NCI-H1694 (cell line): ENCODE results near the gene CBL.

Experiments
- DNase-seq: peaks from one replicate; lab custom pipeline; 2025; lab: John Stamatoyannopoulos, UW

The CBL gene

DNA sequence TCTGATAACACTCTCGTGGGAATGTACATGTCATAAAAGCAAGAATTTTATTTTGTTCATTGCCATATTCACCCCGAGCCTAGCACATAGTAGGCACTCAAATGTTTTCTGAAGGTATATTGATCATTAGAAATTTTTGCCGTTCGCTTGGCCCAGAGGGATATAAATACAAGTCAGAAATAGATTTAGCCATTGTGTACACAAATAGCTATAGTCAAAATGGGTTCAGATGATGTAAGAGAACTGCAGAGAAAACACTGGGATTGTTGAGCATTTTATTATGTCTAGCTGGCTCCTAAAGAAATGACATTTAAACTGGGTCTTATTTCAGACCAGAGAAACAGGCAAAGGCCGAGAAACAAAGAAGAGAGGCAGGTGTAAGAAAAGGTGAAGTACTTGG is 61.5 kb downstream of the CBL start:
- DNase-seq: no peak

DNA sequence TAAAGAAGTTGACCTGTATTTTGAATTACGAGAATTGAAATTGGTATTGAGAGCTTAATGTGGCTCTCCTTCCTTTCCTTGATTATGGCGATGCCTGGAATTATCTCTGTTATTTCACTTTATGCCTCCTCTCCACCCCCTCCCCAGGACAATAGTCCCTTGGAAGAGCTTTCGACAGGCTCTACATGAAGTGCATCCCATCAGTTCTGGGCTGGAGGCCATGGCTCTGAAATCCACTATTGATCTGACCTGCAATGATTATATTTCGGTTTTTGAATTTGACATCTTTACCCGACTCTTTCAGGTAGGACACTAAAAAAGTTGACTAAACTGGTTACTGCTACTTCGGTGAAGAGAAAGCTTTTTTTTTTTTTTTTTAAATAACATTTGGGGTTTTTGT is 67.6 kb downstream of the CBL start:
- no peak for DNase-seq

DNA sequence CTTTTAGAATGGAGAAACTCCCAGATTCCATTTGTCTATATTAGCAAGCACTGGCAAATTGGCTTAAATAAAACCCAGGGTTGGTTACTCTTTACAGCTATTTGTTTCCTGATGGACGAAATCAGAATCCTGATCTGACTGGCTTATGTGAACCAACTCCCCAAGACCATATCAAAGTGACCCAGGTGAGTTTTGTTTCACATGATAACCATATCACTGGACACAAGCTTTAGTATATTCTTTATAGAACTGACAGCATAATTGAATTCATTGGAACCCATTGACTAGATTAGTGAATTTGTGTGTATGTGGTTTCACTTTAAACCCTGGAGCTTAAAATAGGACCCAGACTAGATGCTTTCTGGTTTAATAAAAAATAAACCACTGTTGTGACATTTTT is 71.5 kb downstream of the CBL start:
- DNase-seq: no peak

DNA sequence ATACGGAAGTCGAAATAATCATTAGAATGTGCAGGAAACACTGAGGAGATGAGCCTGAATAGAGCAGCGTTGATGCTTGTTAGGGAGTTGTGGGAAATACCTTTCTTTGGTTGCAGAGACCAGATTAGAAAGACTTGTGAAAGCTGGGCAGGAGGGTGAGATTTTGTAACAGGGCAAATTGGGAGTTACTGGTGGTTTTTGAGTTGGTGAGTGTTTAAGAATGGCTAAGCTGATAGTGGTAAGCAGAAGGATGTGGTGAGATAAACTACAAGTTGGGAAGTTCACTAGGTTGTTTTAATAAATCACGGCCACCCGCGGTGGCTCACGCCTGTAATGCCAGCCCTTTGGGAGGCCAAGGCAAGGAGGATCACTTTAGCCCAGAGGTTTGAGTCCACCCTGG is 76.4 kb downstream of the CBL start:
- no peak for DNase-seq

DNA sequence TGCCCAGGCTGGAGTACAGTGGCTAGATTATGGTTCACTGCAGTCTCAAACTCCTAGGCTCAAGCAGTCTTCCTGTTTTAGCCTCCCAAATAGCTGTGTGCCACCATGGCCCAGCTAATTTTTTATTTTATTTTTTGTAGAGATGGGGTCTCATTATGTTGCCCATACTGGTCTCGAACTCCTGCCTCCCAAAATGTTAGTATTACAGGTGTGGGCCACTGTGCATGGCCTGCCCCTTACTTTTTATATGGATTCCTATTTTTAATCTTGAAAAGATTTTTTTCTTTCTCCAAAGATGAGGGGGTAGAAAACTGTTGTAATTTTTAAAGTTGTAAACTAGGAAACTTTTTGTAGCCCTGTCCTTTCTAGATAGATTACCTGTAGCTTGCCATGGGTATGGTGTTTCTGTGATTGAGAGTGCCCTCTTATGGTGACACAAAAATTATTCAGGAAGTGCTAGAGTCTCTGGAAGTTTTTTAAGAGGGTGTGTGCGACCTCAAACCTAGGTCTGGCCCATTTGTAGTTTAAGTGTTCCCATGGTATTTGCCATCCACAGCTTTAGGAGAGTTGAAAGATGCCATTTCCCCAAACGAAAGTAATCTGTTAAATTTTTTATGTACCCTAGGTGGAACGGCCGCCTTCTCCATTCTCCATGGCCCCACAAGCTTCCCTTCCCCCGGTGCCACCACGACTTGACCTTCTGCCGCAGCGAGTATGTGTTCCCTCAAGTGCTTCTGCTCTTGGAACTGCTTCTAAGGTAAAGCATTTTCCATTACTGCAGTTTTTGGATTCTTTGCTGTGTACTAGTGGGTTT is 78.4 kb downstream of the CBL start:
- no peak for DNase-seq

- DNase-seq: no peak
Measured at GRCh38 chr11:119285431-119285830, 79.3 kb downstream of the CBL start.

- no peak for DNase-seq
Measured at GRCh38 chr11:119288219-119288618, 82.1 kb downstream of the CBL start.

- no peak for DNase-seq
Measured at GRCh38 chr11:119290894-119291497, 84.9 kb downstream of the CBL start.

DNA sequence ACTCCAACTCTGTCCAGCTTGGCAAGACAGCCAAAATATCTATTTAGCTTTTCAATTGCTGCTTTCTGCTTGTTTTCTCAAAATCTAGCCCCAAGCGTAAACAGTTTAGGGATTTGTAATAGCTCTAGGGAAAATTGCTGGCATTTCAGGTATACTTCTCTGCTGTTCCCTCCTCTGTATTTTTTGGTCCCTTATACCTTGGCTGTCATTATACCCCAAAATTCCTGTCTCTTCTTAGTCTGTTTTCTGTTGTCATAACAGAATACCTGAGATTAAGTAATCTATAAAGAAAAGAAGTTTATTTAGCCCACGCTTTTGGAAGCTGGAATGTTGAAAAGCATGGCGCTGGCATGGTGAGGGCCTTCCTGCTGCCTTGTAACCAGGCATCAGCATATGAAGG is 87.3 kb downstream of the CBL start:
- DNase-seq: no peak

- no peak for DNase-seq
Measured at GRCh38 chr11:119295178-119295577, 89.0 kb downstream of the CBL start.

DNA sequence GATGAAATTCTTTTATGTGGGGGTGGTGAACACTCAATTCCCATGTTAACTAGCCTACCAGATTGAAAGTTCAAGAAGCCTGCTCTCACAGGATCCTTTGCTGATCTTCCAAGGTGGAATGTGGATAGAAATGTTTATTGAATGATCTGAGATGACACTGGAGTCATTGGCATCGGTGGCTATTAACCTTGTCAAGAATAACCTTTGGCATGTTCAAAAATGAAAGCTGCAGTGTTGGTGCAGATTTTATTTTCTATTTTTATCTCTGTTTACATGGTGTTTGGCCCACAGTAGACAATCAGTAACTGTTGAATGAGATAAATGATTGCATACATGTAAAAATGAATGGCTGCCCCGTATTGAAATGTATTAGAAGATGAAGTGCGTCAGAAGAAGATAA is 91.8 kb downstream of the CBL start:
- DNase-seq: no peak

DNA sequence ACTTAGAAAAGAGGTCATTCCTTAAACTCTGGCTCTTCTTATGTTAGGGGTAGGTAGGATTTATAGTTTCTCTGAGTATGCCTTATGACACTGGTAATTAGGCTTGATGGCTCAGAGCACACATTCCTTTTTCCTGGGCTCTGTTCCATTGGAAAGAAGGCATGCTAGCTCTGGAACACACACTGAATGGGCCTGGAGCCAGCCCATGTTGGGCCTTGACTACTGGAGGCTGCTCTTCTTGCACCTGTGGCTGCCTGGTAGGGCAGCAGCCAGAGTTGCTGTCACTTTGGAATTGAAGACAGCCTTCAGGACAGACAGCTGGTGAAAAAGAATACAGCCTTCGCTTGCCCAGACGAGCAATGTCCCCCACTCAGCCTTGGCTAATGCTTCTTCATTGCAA is 92.6 kb downstream of the CBL start:
- no peak for DNase-seq

DNA sequence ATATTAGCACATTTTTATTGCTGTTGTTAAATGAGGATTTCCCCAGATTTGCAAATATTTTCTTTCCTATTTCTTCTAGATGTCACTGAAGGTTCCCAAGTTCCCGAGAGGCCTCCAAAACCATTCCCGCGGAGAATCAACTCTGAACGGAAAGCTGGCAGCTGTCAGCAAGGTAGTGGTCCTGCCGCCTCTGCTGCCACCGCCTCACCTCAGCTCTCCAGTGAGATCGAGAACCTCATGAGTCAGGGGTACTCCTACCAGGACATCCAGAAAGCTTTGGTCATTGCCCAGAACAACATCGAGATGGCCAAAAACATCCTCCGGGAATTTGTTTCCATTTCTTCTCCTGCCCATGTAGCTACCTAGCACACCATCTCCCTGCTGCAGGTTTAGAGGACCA is 93.3 kb downstream of the CBL start:
- no peak for DNase-seq

- no peak for DNase-seq
Measured at GRCh38 chr11:119300198-119300964, 94.2 kb downstream of the CBL start.

GRCh38 chr11:119303227-119303718 is 97.1 kb downstream of the CBL start:
- DNase-seq: no peak

DNA sequence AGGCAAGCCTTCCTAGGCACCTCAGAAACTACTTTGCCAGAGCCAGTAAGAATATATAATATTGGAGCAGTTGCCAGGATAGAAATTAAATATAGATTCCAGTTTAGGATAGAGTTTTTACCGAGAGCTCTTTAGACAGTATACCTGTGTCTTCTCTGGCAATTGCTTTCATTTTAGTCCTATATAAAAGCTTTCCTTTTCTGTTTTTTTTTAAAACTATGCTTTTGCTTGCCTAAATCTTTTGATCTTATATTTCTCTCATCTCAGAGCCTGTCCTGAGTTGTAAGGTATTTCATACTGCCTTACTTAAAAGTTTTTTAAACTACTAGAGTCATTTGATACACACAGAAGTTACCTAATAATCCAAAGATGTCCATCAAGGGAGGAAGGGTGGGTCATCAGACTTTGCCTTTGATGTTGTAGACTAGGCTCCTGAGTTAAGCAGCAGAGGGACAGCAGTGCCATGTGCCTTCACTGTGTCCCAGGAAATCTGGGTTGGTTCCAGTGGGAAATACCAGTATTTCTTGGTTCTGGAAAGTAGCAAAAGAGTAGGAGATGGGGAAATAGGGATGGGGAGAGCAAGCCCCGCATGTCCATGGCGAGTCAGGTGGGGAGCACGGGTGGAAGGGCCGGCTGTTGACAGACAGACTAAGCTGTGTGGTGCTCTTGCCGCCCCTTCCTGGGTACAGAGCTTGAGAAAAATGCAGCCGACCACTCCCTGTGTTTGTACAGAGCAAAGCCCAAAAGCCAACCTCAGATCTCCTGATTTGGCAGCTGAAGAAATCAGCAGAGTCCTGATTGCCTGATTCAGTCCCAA is 99.6 kb downstream of the CBL start:
- DNase-seq: no peak

DNA sequence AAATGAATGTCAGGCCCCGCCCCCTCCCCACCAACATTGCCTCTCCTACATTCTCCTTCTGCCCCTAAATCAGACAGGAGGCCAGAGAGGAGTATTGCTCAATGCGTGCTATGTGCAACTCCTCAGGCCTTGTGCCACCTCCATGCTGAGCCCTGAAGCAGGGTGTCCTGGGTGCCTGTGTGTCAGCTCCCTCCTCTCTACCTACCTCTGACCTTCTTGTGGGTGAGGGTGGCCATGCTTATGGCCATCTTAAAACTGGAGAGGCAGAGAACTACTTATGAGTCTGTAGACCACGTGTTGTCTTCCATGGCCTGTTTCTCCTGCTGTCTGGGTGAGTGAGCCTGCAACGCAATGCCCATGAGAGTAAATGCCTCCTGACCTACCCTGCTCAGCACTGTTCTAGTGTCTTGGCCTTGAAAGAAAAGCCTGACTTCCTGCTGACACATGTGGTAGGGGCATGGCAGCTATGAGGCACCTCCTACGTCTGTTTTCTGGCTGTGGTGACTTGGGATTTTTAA is 100.3 kb downstream of the CBL start:
- DNase-seq: no peak

- no peak for DNase-seq
Measured at GRCh38 chr11:119307219-119307618, 101.1 kb downstream of the CBL start.

DNA sequence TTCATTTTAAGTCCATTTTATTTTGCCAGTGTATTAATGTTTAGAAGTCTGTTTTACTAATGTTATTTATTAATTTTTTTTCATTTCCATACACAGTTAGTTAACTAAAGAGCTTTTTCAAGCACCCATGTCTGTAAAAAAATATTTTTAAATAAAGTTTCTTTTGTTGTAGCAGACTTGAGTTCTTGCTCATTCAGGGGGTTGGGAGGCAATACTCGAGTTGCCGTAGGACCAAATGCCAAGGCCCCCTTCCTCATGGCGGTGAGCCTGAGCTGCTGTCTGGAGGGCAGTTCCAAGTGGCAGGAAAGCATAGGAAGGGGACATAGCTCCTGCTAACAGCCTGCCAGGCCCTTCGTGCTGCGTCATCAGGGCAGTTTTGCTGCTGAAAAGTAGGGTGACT is 101.8 kb downstream of the CBL start:
- DNase-seq: no peak

DNA sequence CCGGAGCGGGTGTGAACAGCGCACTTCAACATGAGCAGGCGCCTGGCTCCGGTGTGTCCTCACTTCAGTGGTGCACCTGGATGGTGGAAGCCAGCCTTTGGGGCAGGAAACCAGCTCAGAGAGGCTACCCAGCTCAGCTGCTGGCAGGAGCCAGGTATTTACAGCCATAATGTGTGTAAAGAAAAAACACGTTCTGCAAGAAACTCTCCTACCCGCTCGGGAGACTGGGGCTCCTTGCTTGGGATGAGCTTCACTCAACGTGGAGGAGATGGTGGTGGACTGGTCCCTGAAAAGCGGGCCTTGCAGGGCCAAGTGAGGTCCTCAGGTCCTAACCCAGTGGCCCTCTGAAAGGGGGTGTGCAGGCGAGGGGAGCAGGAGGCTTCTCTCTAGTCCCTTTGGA is 103.3 kb downstream of the CBL start:
- DNase-seq: no peak

DNA sequence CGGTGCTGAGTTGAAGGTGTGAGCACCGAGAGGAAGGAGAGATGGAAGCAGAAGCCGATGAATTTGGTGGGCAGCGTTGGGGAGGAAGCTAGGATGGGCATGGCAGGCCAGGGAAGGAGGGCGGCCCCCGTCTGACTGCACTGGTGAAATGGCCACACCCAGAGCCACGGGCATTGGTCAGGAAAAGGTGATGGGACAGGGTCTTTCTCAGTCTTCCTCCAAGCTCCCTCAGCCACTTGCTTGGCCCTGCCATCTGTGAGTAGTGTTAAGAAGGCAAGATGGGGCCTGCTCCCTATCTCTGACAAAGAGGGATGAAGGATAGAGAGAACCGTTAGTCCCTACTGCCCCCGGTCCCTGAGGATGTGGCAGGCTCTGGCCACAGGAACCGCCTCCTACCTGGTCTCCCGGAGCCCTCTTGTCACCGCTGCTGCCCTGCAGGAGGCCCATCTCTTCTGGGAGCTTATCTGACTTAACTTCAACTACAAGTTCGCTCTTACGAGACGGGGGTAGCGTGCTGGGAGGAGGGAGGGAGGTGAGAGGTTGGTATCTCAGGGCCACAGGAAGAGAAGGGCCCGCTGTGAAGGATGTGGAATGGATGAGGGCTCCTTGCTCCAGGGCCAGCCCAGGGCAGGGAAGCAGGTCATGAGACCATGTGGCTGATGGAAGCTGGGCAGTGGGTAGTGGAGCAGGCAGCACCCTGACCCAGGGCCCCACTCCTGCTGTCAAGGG is 104.0 kb downstream of the CBL start:
- no peak for DNase-seq
